Right lobe of liver (tissue), 6 donors: Measurements from ENCODE around the gene TH. TPM values are rescaled to one million over a fixed set of nuclear protein-coding genes. Genes with fewer than 3 reads are reported as not detected.

Source experiments
- ATAC-seq, 4 donors: fragments of 200-7000 bp; cut with Tn5 transposase; one replicate each; pipeline ENCODE4 v1.9.1; 2020; ENCODE audit warnings: mild to moderate bottlenecking in 4 of 4, moderate library complexity in 4 of 4
- DNase-seq, 3 donors: peaks; one replicate each; pipeline ENCODE4 v3.0.0-alpha.2; 2020
- H3K27ac ChIP-seq, 3 donors: fragments of 200-600 bp; one replicate each; pipeline ENCODE4 v1.8.0; 2022
- H3K27me3 ChIP-seq, 2 donors: fragments of 200-600 bp; one replicate each; pipeline ENCODE4 v1.8.0; 2022
- H3K36me3 ChIP-seq, 4 donors: fragments of 200-600 bp; sonication (generic) in 1 of 4; one replicate each; pipeline versions ENCODE4 v1.5.1 to v1.8.0; 2017 to 2022; ENCODE audit warnings: control low read depth in 1 of 4
- H3K4me1 ChIP-seq, 4 donors: fragments of 200-600 bp; sonication (generic) in 1 of 4; one replicate each; pipeline versions ENCODE4 v1.5.1 to v1.8.0; 2017 to 2022; ENCODE audit warnings: control low read depth in 1 of 4
- H3K4me3 ChIP-seq, 3 donors: fragments of 200-600 bp; one replicate each; pipeline ENCODE4 v1.8.0; 2022
- H3K9me3 ChIP-seq, 4 donors: fragments of 200-600 bp; sonication (generic) in 1 of 4; one replicate each; pipeline versions ENCODE4 v1.5.1 to v1.8.0; 2017 to 2022; ENCODE audit warnings: control low read depth in 1 of 4
- POLR2A ChIP-seq: fragments of 450-650 bp; IDR thresholded peaks from one replicate; pipeline ENCODE4 v1.6.1; 2017; ENCODE audit warnings: antibody characterized with exemption, mild to moderate bottlenecking
- WGBS: methylation state at CpG from one replicate; pipeline ENCODE4 v1.1.6; 2018; ENCODE audit warnings: low coverage, low lambda C conversion rate; ENCODE audit not compliant: insufficient coverage; ENCODE audit errors: missing lambda C conversion rate; 5-methylcytosine and 5-hydroxymethylcytosine counted together
- intact Hi-C, 2 donors: fragments of 100-400 bp; cut with DNase I; formaldehyde crosslinking; loops; one replicate each; pipeline versions ENCODE4 v1.11.2 to v1.14.1; 2022
- total RNA-seq, 6 experiments: library from RNA; depleted of rRNA in 2 of 6; stranded (reverse); fragments of >200 nt in 2 of 6; fragmentation: NEBNext Ultra II Directional in 3 of 6; extraction: Animal tissue kit (Norgen Biotek cat#: 25700) in 3 of 6; gene quantifications; one replicate each; pipeline versions ENCODE4 v1.1.0 to v1.2.4, GENCODE V29; 2016 to 2023
- TF ChIP-seq, protein P1 (sequence below), 4 donors: fragments of 200-600 bp in 3 of 4; fragments of 450-650 bp in 1 of 4; IDR thresholded peaks; one replicate each; pipeline versions ENCODE4 v1.5.1 to v1.8.0; 2016 to 2022; ENCODE audit warnings: antibody characterized with exemption in 4 of 4, mild to moderate bottlenecking in 2 of 4
- donor health status: DM: no; HTN: yes; CAD: no.
- donor health status: DM: no; HTN: no; CAD: no.
- donor health status: DM: no; HTN: no; CAD: no.
- donor health status: DM: no; HTN: yes; CAD: no.
- donor health status: DM: no; HTN: yes; CAD: no.

The TH gene
- total RNA-seq, 6 experiments from 2014 or later, result 0.51 to 0.64 TPM; not detected in 4

DNA sequence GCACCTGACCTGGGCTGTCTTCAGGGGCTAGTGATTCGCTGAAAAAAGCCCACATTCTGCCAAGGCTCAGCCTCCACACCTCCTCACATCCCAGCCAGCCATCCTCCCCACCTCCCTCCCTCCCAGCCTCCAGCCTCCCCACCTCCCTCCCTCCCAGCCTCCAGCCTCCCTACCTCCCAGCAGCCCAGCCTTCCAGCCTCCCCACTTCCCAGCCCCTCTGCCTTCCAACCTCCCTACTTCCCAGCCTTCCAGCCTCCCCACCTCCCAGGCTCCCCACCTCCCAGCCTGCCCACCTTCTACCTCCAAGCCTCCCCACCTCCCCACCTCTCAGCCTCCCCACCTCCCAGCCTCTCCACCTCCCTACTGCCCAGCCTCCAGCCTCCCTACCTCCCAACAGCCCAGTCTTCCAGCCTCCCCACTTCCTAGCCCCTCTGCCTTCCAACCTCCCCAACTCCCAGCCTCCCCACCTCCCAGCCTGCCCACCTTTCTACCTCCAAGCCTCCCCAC lies 33.7 kb upstream of the TH start:
- intact Hi-C loops, result loop anchor here in 1 of 2 donors (10.0 kb wide), 1 partner anchor 320 kb away; no protein-coding TSS in a partner anchor
- no peaks in the 10 kb centered on the region for H3K4me1 ChIP-seq
- DNase-seq (peak in 1 of 3 donors; percentile 28), ATAC-seq (no peak)
- H3K4me3 ChIP-seq, result no peak overlapping the region
- TF ChIP-seq, protein P1, sequence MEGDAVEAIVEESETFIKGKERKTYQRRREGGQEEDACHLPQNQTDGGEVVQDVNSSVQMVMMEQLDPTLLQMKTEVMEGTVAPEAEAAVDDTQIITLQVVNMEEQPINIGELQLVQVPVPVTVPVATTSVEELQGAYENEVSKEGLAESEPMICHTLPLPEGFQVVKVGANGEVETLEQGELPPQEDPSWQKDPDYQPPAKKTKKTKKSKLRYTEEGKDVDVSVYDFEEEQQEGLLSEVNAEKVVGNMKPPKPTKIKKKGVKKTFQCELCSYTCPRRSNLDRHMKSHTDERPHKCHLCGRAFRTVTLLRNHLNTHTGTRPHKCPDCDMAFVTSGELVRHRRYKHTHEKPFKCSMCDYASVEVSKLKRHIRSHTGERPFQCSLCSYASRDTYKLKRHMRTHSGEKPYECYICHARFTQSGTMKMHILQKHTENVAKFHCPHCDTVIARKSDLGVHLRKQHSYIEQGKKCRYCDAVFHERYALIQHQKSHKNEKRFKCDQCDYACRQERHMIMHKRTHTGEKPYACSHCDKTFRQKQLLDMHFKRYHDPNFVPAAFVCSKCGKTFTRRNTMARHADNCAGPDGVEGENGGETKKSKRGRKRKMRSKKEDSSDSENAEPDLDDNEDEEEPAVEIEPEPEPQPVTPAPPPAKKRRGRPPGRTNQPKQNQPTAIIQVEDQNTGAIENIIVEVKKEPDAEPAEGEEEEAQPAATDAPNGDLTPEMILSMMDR (IDR thresholded peaks at IDR 0.05), result no peak
- TF ChIP-seq POLR2A, result no peak
- no peaks in the 10 kb centered on the region for H3K27me3 ChIP-seq
- no CpG with 5 or more reads among the region's 1 CpG for WGBS
- no peaks in the 10 kb centered on the region for H3K36me3 ChIP-seq
- H3K27ac ChIP-seq, result no peak overlapping the region
- H3K9me3 ChIP-seq, result no peaks in the 10 kb centered on the region

DNA sequence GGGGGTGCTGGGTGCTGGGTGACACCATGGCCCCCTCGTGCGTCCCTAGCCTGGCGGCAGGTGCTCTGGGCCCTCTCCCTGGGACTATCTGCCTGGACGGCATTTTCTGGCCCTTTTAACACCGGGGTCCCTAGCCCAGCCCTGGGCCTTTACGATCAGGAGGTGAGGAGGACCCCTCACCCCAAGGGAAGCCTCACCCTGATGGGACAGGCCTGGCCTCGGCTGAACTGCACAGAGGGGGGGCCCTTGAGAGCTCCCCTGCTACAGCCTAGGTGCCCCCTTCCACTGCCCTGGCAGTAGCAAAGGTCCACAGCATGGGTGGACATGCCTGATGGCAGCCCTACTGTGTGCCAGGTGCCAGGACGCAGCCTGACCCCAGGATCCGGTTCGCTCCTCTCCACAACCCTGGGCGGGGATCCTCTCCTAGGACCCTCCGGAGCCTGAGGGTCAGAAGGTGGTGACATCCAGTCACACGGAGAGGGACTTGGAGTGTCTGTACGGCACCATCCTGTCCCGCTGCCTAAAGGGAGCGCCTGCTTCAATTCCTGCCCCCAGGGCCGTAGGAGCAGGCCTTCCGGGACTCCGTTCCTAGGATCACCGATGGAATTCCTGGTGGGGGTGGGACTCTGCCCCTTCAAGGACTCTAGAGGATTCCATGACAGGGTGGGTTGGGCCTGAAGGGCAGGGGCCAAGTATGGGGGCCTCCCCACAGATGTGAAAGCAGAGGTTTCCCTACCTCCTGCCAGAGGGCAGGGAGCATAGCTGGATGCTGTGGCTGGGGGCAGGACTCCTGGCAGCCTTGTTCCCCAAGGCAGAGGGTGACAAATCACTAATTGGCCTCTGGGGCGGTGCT lies 33.0 kb upstream of the TH start:
- TF ChIP-seq, protein P1 (IDR thresholded peaks at IDR 0.05), result no peak
- no peak for TF ChIP-seq POLR2A
- no peak overlapping the region for H3K27ac ChIP-seq
- no peak overlapping the region for H3K4me3 ChIP-seq
- intact Hi-C loops, result loop anchor here in 1 of 2 donors (10.0 kb wide), 1 partner anchor 320 kb away; no protein-coding TSS in a partner anchor
- H3K4me1 ChIP-seq, result no peaks in the 10 kb centered on the region
- H3K36me3 ChIP-seq, result no peaks in the 10 kb centered on the region
- H3K9me3 ChIP-seq, result no peaks in the 10 kb centered on the region
- ATAC-seq, result no peak
- WGBS, result no CpG with 5 or more reads among the region's 21 CpGs
- no peaks in the 10 kb centered on the region for H3K27me3 ChIP-seq
- DNase-seq, result peak in 2 of 3 donors; percentile 7 to 38

GRCh38 chr11:2203440-2204259 lies 32.0 kb upstream of the TH start:
- Histone ChIP-seq H3K36me3 (no peaks in the 10 kb centered on the region), H3K27me3 (no peaks in the 10 kb centered on the region), H3K4me3 (no peak overlapping the region), H3K4me1 (no peaks in the 10 kb centered on the region), H3K27ac (no peak overlapping the region), H3K9me3 (no peaks in the 10 kb centered on the region)
- no peak for TF ChIP-seq POLR2A
- TF ChIP-seq, protein P1 (IDR thresholded peaks at IDR 0.05), result no peak
- 63% methylated on average over 5 of the region's 23 CpGs for WGBS
- no peak for ATAC-seq
- DNase-seq, result peak; percentile 12 to 45 (median 36)
- intact Hi-C loops, result loop anchor here in 1 of 2 donors (10.0 kb wide), 1 partner anchor 321 kb away; no protein-coding TSS in a partner anchor

DNA sequence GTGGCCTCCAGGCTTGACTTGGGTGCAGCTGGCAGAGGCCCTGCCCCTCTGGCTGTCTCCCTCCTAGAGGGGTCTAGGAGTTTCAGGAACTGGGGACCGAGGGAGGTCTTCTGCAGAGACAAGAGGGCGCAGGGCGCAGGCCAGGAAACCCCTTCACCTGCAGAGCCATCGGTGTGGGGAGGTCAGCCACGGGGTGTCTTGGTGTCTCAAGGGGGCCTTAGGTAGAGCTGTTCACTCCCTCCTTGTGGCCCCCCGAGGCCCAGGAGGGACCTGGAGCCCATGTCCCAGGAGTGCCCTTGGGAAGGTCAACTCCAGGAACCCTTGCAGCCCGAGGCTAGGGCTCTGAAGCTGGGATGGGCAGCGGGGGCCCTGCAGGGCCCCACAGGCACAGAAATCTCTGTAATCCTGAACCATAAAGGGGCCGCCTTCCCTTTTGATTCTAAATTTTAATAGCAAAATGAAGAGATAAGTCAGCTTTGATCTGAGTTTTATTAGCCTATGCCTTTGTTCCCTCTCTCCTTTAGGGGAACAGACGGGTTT lies 31.4 kb upstream of the TH start:
- Histone ChIP-seq H3K4me3 (no peak overlapping the region), H3K36me3 (no peaks in the 10 kb centered on the region), H3K27ac (no peak overlapping the region), H3K27me3 (no peaks in the 10 kb centered on the region), H3K4me1 (no peaks in the 10 kb centered on the region), H3K9me3 (no peaks in the 10 kb centered on the region)
- intact Hi-C loops, result loop anchor here in 1 of 2 donors (10.0 kb wide), 1 partner anchor 322 kb away; no protein-coding TSS in a partner anchor
- DNase-seq (peak in 1 of 3 donors; percentile 43), ATAC-seq (no peak)
- no CpG with 5 or more reads among the region's 10 CpGs for WGBS
- TF ChIP-seq, protein P1 (IDR thresholded peaks at IDR 0.05), result no peak
- no peak for TF ChIP-seq POLR2A
